Mucosa of descending colon (tissue), 3 donors: Measurements from ENCODE around the gene CCDC88C. TPM values are rescaled to one million over a fixed set of nuclear protein-coding genes. Genes with fewer than 3 reads are reported as not detected.

Experiments used
- ATAC-seq: fragments of 200-7000 bp; cut with Tn5 transposase; one replicate; pipeline ENCODE4 v1.9.1; 2020; ENCODE audit warnings: mild to moderate bottlenecking, moderate library complexity
- DNase-seq, 3 donors: peaks; one replicate each; pipeline ENCODE4 v3.0.0-alpha.2; 2020
- H3K36me3 ChIP-seq: fragments of 200-600 bp; one replicate; pipeline ENCODE4 v1.8.0; 2021; ENCODE audit warnings: low read depth, mild to moderate bottlenecking
- H3K4me1 ChIP-seq: fragments of 200-600 bp; one replicate; pipeline ENCODE4 v1.8.0; 2021; ENCODE audit warnings: low read depth, mild to moderate bottlenecking
- H3K4me3 ChIP-seq: fragments of 200-600 bp; one replicate; pipeline ENCODE4 v1.8.0; 2021; ENCODE audit warnings: mild to moderate bottlenecking
- H3K9me3 ChIP-seq: fragments of 200-600 bp; one replicate; pipeline ENCODE4 v1.8.0; 2021; ENCODE audit warnings: mild to moderate bottlenecking
- intact Hi-C, 2 donors: fragments of 100-400 bp; cut with DNase I in 1 of 2; cut with micrococcal nuclease in 1 of 2; formaldehyde crosslinking; loops; one replicate each; pipeline versions ENCODE4 v1.11.0 to v1.11.1; 2022; cut with DNase I, micrococcal nuclease
- total RNA-seq, 3 donors: library from RNA; stranded (reverse); fragmentation: NEBNext Ultra II Directional in 2 of 3; extraction: Animal tissue kit (Norgen Biotek cat#: 25700) in 2 of 3; gene quantifications; one replicate each; pipeline versions ENCODE4 v1.2.1 to v1.2.4, GENCODE V29; 2021 to 2023
- TF ChIP-seq, protein P1 (sequence below): fragments of 200-600 bp; IDR thresholded peaks from one replicate; pipeline ENCODE4 v1.8.0; 2022; ENCODE audit warnings: antibody characterized with exemption, mild to moderate bottlenecking
- donor health status: DM: no; HTN: no; CAD: no; lungs with moderate emphysema.
- donor health status: DM: no; HTN: no; CAD: no.
- donor health status: DM: no; HTN: yes; CAD: no.

The CCDC88C gene
- total RNA-seq, 3 donors from 2014 or later: 30.1 to 62.1 (median 56.6) TPM

DNA sequence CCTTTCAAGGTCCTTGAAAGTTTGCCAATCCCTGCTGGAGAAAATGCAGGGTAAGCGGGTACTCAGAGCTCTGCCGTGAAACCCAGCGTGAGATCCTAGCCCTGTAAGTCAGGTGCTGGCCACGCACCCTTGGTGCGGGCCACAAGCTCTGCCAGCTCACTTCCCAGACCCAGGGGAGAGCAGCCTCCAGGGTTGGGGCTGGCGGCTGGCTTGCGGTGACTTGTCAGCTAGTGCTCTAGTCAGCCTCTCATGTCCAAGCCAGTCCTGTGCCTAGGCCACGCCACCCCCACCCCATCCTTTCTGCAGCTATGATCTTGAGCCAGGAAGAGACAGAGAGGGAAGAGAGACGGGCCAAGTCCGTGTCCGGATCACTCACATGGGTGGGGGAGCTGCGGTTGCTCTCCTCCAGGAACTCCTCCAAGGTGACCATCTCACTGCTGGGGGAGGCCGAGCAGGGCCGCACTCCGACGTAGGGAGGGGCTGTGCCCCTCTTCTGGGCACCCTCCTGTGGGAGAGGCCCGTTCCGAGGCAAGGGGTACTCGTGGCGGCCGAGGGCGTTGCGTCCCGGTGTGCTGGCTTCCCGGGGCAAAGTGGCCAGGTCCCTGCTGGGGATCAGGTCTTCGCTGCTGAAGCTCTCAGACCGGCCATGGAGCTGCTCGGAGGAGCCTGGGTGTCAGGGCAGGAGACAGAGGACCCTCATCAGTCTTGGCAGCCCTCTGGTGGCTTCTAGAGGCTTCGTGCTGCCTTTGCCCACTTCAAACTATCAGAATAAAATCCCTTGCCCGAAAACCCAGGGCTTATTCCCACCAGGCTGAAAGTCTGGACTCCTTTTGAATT lies 139.9 kb downstream of the CCDC88C start:
- no peak for DNase-seq
- Histone ChIP-seq H3K36me3 (peaks cover 4% of the 10 kb centered on the region), H3K4me3 (no peak overlapping the region), H3K9me3 (no peaks in the 10 kb centered on the region), H3K4me1 (no peaks in the 10 kb centered on the region)
- ATAC-seq: no peak
- intact Hi-C loops: no loop called here
- TF ChIP-seq, protein P1, sequence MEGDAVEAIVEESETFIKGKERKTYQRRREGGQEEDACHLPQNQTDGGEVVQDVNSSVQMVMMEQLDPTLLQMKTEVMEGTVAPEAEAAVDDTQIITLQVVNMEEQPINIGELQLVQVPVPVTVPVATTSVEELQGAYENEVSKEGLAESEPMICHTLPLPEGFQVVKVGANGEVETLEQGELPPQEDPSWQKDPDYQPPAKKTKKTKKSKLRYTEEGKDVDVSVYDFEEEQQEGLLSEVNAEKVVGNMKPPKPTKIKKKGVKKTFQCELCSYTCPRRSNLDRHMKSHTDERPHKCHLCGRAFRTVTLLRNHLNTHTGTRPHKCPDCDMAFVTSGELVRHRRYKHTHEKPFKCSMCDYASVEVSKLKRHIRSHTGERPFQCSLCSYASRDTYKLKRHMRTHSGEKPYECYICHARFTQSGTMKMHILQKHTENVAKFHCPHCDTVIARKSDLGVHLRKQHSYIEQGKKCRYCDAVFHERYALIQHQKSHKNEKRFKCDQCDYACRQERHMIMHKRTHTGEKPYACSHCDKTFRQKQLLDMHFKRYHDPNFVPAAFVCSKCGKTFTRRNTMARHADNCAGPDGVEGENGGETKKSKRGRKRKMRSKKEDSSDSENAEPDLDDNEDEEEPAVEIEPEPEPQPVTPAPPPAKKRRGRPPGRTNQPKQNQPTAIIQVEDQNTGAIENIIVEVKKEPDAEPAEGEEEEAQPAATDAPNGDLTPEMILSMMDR: no peak

DNA sequence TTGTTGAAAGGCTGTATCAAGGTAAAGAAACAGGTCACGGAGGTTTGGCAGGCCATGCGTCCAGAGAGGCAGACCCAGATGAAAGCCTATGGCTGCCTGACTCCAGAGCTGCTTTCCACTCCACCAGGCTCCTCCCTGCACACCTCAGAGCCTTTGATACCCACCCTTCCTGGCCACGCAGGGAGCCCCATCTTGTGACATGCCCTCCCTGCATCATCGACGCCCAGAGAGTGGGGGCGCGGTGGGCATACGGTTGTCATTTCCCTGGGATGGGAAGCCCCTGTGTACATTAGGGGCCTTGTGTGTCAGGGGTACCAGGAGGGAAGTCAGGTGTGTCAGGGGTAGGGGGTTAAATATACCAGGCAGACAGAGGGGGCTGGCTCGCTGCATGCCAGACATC lies 142.8 kb downstream of the CCDC88C start:
- H3K9me3 ChIP-seq: no peaks in the 10 kb centered on the region
- DNase-seq: no peak
- TF ChIP-seq, protein P1: no peak
- ATAC-seq: no peak
- H3K4me1 ChIP-seq: no peaks in the 10 kb centered on the region
- intact Hi-C loops: no loop called here
- H3K4me3 ChIP-seq: no peak overlapping the region
- peaks cover 4% of the 10 kb centered on the region for H3K36me3 ChIP-seq

DNA sequence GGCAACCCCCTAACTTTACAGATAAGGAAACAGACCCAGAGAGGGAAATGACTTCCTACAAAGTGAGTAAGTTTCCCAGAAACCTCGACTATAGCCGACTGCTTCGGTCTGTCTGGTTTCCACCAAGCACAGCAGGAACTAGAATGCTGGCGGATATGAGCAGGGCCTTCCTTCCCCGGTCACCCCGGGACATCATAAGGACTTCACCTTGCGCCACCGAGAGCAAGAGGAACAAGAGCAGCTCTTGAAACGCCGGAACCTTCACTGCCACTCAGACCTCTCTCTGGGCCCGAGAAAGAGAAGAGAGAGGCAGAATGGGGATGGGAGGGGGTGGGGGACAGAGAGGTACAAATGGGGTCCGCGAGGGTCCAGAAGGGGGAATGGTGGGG lies 143.7 kb downstream of the CCDC88C start:
- DNase-seq (no peak), ATAC-seq (no peak)
- TF ChIP-seq, protein P1: no peak
- Histone ChIP-seq H3K4me3 (no peak overlapping the region), H3K4me1 (peaks cover 6% of the 10 kb centered on the region), H3K9me3 (no peaks in the 10 kb centered on the region), H3K36me3 (peaks cover 4% of the 10 kb centered on the region)
- intact Hi-C loops: no loop called here

DNA sequence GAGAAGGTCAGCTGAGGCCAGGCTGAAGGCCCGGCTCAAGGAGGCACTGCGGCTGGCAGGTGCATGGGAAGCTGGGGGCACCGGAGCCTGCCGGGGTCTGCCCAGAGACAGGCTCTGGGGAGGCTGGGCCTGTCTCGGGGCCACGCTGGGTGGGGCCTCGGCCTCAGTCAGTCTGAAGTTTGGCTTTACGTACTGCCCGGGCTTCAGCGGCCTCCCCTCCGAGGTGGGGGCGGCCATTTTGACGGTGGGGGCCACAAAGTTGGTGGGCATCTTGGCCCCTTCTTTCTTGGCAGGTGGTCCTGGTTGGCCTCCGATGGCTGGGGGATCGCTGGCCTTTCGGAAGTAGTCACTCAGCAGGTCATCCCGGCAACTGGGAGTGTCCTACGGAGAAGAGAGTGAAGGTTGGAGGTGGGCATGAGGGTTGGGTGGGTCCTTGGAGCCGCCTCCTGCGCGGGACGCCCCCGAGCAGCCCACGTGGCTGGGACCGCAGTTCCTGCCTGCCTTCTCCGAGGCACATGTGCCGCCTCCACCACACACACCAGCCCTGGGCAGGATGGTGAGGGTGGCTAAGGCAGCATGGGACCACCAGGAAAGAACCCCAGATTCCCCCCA lies 144.2 kb downstream of the CCDC88C start:
- no peaks in the 10 kb centered on the region for H3K9me3 ChIP-seq
- ATAC-seq: no peak
- TF ChIP-seq, protein P1: no peak
- DNase-seq: no peak
- peaks cover 6% of the 10 kb centered on the region for H3K4me1 ChIP-seq
- no peak overlapping the region for H3K4me3 ChIP-seq
- peaks cover 4% of the 10 kb centered on the region for H3K36me3 ChIP-seq
- intact Hi-C loops: no loop called here

DNA sequence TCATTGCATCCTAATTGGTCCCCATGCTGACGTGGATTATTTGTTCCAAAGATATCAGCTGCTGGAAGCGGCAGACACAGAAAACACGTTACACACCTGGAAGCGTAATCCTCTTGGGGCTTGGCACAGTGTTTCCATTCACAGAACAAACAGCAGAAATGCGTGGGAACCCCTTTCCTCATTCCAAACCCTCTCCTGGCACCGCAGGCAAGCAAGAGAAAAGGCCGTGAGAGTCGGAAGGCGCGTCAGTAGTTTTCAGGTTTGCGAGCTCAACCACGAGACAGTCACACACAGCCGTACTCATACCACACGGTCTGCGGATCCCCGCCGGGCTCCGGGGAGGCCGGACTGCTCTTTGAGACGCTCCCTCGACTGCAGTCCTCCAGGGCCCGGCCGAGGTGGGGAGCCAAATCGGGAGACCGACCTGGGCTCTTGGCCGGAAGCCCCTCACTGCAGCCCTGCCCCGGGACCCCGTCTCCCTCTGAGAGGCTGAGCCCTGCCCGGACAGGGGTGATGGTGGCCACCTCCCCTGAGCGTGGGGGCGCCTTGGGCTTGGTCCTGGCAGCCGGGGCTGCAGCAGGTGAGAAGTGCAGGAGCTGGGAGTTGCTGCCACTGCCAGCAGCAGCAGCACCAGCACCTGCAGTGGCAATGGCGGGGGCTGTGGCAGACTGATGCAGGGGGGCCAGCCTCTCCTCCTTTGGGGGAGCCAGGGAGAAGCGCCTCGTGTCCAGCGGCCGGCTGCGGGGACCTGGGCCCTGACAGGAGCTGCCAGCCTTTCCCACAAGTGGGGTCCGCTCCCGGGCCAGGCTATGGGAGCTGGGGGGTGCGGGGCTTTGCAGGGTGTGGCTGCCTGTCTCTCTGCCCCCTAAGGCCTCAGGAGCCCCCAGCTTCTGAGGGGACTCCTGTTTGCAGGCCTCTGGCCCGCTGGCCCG lies 145.0 kb downstream of the CCDC88C start:
- Histone ChIP-seq H3K9me3 (no peaks in the 10 kb centered on the region), H3K4me3 (no peak overlapping the region), H3K4me1 (peaks cover 6% of the 10 kb centered on the region), H3K36me3 (peaks cover 4% of the 10 kb centered on the region)
- intact Hi-C loops: no loop called here
- ATAC-seq: no peak
- no peak for DNase-seq
- TF ChIP-seq, protein P1: no peak
